GM12892 (cell line): ENCODE measurements around the gene RASAL3.

Source experiments
- POLR2A ChIP-seq: IDR thresholded peaks from 2 replicates; pipeline ENCODE4 v1.6.1; 2011; ENCODE audit warnings: low read depth, low read length, control low read depth
- TAF1 ChIP-seq: IDR thresholded peaks from 2 replicates; pipeline ENCODE4 v1.6.1; 2011; ENCODE audit warnings: low read depth, mild to moderate bottlenecking, control low read depth, low read length, borderline replicate concordance

GRCh38 chr19:15452111-15453047 lies 12.0 kb downstream of the RASAL3 start:
- TF ChIP-seq POLR2A (no peak), TAF1 (no peak)
